Measurements from ENCODE around the gene ACR. TPM values are rescaled to one million over a fixed set of nuclear protein-coding genes. Genes with fewer than 3 reads are reported as not detected.

ACR gene
- total RNA-seq, 1 donor from 2014 or later = 2.8 TPM

DNA sequence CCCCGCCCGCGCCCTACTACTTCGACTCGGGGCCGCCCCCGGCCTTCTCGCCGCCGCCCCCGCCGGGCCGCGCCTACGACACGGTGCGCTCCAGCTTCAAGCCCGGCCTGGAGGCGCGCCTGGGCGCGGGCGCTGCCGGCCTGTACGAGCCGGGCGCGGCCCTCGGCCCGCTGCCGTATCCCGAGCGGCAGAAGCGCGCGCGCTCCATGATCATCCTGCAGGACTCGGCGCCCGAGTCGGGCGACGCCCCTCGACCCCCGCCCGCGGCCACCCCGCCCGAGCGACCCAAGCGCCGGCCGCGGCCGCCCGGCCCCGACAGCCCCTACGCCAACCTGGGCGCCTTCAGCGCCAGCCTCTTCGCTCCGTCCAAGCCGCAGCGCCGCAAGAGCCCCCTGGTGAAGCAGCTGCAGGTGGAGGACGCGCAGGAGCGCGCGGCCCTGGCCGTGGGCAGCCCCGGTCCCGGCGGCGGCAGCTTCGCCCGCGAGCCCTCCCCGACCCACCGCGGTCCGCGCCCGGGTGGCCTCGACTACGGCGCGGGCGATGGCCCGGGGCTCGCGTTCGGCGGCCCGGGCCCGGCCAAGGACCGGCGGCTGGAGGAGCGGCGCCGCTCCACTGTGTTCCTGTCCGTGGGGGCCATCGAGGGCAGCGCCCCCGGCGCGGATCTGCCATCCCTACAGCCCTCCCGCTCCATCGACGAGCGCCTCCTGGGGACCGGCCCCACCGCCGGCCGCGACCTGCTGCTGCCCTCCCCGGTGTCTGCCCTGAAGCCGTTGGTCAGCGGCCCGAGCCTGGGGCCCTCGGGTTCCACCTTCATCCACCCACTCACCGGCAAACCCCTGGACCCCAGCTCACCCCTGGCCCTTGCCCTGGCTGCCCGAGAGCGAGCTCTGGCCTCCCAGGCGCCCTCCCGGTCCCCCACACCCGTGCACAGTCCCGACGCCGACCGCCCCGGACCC, 17.4 kb upstream of the ACR start:
- peaks cover 52% of the 10 kb centered on the region for H3K27me3 Mint-ChIP-seq (ENCODE audit: unreplicated experiment)
- peaks cover 40% of the 10 kb centered on the region for H3K4me1 Mint-ChIP-seq (ENCODE audit: unreplicated experiment)
- TF ChIP-seq, protein P1, sequence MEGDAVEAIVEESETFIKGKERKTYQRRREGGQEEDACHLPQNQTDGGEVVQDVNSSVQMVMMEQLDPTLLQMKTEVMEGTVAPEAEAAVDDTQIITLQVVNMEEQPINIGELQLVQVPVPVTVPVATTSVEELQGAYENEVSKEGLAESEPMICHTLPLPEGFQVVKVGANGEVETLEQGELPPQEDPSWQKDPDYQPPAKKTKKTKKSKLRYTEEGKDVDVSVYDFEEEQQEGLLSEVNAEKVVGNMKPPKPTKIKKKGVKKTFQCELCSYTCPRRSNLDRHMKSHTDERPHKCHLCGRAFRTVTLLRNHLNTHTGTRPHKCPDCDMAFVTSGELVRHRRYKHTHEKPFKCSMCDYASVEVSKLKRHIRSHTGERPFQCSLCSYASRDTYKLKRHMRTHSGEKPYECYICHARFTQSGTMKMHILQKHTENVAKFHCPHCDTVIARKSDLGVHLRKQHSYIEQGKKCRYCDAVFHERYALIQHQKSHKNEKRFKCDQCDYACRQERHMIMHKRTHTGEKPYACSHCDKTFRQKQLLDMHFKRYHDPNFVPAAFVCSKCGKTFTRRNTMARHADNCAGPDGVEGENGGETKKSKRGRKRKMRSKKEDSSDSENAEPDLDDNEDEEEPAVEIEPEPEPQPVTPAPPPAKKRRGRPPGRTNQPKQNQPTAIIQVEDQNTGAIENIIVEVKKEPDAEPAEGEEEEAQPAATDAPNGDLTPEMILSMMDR (IDR thresholded peaks at IDR 0.05; ENCODE audit: unreplicated experiment) = no peak
- no peaks in the 10 kb centered on the region for H3K9me3 Mint-ChIP-seq (ENCODE audit: unreplicated experiment)
- H3K4me3 Mint-ChIP-seq (ENCODE audit: unreplicated experiment) = no peak overlapping the region
- H3K27ac Mint-ChIP-seq (ENCODE audit: unreplicated experiment) = no peak overlapping the region
- peaks cover 65% of the 10 kb centered on the region for H3K36me3 Mint-ChIP-seq (ENCODE audit: low read depth, unreplicated experiment)
- no peak for DNase-seq (ENCODE audit: low spot score)

DNA sequence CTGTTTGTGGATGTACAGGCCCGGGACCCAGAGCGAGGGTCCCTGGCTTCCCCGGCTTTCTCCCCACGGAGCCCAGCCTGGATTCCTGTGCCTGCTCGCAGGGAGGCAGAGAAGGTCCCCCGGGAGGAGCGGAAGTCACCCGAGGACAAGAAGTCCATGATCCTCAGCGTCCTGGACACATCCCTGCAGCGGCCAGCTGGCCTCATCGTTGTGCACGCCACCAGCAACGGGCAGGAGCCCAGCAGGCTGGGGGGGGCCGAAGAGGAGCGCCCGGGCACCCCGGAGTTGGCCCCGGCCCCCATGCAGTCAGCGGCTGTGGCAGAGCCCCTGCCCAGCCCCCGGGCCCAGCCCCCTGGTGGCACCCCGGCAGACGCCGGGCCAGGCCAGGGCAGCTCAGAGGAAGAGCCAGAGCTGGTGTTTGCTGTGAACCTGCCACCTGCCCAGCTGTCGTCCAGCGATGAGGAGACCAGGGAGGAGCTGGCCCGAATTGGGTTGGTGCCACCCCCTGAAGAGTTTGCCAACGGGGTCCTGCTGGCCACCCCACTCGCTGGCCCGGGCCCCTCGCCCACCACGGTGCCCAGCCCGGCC, 16.7 kb upstream of the ACR start:
- H3K27me3 Mint-ChIP-seq (ENCODE audit: unreplicated experiment) = peaks cover 56% of the 10 kb centered on the region

DNA sequence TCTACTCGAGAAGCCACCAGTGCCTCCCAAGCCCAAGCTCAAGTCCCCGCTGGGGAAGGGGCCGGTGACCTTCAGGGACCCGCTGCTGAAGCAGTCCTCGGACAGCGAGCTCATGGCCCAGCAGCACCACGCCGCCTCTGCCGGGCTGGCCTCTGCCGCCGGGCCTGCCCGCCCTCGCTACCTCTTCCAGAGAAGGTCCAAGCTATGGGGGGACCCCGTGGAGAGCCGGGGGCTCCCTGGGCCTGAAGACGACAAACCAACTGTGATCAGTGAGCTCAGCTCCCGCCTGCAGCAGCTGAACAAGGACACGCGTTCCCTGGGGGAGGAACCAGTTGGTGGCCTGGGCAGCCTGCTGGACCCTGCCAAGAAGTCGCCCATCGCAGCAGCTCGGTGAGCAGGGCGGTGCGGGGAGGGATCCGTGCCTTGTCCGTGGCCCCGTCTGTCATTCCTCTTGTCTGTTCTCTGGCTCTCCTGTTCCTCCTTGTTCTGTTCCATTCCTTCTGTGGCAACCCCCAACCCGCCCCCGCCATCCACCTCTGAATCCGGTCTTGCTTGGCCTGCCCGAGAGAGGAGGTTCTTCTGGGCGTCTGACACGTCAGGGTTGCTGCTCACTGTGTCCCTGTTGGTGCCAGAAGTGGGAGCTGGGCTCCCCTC, 15.8 kb upstream of the ACR start:
- Mint-ChIP-seq H3K4me3 (ENCODE audit: unreplicated experiment) (peak overlapping the region; percentile 85), H3K27ac (ENCODE audit: unreplicated experiment) (peak overlapping the region; percentile 52), H3K27me3 (ENCODE audit: unreplicated experiment) (peaks cover 56% of the 10 kb centered on the region), H3K36me3 (ENCODE audit: low read depth, unreplicated experiment) (peaks cover 68% of the 10 kb centered on the region), H3K4me1 (ENCODE audit: unreplicated experiment) (peaks cover 32% of the 10 kb centered on the region), H3K9me3 (ENCODE audit: unreplicated experiment) (no peaks in the 10 kb centered on the region)
- TF ChIP-seq, protein P1 (IDR thresholded peaks at IDR 0.05; ENCODE audit: unreplicated experiment) = no peak
- DNase-seq (ENCODE audit: low spot score) = no peak

More for the DNA sequence above, 16.7 kb upstream of the ACR start:
- DNase-seq (ENCODE audit: low spot score) = no peak
- peaks cover 37% of the 10 kb centered on the region for H3K4me1 Mint-ChIP-seq (ENCODE audit: unreplicated experiment)
- TF ChIP-seq, protein P1 (IDR thresholded peaks at IDR 0.05; ENCODE audit: unreplicated experiment) = no peak
- no peak overlapping the region for H3K27ac Mint-ChIP-seq (ENCODE audit: unreplicated experiment)
- H3K4me3 Mint-ChIP-seq (ENCODE audit: unreplicated experiment) = no peak overlapping the region
- H3K36me3 Mint-ChIP-seq (ENCODE audit: low read depth, unreplicated experiment) = peaks cover 69% of the 10 kb centered on the region
- no peaks in the 10 kb centered on the region for H3K9me3 Mint-ChIP-seq (ENCODE audit: unreplicated experiment)

DNA sequence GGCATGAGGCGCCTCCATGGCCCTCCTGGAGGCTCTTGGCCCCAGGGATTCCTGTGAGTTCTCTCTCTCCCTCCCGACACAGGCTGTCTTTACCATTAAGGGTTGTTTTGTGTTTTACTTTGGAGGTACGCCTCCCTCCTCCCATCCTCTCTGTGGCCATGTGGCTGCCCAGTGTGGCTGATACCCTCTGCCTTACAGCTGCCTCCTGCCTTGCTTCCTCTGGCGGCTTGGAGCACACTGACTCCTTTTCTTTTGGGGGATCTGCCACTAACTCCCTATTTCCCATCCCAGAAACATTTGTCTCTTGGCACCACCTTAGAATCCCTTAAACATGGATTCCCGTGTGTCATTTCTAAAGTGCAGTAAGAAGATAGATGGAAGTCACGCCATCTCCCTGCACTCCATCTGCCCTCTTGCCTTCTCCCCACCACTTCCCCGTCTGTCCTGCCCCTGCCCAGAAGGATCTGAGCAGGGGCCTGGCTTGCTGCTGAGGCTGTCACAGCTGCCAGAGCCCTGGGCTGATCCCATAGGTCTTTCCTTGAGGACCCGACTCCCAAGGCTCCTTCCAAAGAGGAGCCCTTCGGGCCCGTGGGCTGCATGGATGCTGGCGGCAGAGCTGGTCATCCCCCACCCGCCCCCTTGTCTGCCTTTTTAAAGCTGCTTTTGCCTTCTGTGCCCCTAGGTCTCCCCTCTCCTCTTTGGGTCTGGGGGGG, 15.1 kb upstream of the ACR start:
- Mint-ChIP-seq H3K27me3 (ENCODE audit: unreplicated experiment) (peaks cover 56% of the 10 kb centered on the region), H3K27ac (ENCODE audit: unreplicated experiment) (peak overlapping the region; percentile 83), H3K4me1 (ENCODE audit: unreplicated experiment) (peaks cover 31% of the 10 kb centered on the region), H3K4me3 (ENCODE audit: unreplicated experiment) (peak overlapping the region; percentile 85), H3K36me3 (ENCODE audit: low read depth, unreplicated experiment) (peaks cover 68% of the 10 kb centered on the region), H3K9me3 (ENCODE audit: unreplicated experiment) (no peaks in the 10 kb centered on the region)
- TF ChIP-seq, protein P1 (IDR thresholded peaks at IDR 0.05; ENCODE audit: unreplicated experiment) = no peak
- DNase-seq (ENCODE audit: low spot score) = no peak

Data from endothelial cell (in vitro differentiated cells).